NOMO-1 (cell line): ENCODE results near the gene RAP2A.

Experiments
- DNase-seq, 2 experiments: peaks; one replicate each; lab custom pipeline; 2025; ENCODE audit not compliant: unreplicated experiment in 2 of 2; lab: John Stamatoyannopoulos, UW

Gene RAP2A

GRCh38 chr13:97433727-97434396, at the start of gene RAP2A:
RAP2A (plus strand) TSS chr13:97434169; CDS start chr13:97434471, 302 bp downstream.
- peak; percentile 68 to 84 for DNase-seq

DNA sequence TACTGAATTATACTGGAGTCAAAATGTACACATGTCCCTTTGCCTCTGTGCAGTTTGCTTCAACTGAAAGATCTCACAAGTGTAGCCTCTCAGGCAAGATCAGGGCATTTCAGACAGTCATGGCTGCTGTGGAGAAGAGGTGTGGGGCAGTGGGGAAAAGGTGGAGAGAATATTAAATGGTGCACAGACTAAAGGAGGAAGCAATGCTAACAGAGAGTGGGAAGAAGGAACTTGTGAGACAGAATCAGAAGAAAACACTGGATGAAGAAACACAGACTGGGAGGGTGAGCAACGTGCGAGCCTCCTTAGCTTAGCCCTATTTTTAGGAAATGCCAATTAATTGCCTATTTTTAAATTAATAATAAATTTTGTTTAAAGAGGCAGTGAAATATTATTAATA, 49.6 kb upstream of the RAP2A start:
- DNase-seq, result peak in 1 of 2 experiments; percentile 47

DNA sequence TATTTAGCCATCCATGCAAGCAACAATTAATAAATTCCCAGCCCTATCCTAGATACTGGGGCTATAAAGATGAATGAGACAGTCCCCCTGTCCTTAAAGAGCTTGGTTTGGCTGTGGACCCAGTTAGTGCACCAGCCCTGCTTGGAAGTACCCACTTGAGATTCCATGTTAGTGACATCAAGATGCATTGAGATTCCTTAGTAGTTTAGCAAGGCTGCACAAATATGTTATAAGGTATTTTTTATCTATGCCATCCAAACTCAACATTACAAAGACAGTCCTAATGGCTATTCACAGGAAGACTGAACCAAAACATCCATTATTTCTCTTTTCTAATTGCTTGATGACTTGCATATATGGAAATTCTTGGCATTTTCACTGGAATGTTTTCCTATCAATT, 48.8 kb upstream of the RAP2A start:
- no peak for DNase-seq

DNA sequence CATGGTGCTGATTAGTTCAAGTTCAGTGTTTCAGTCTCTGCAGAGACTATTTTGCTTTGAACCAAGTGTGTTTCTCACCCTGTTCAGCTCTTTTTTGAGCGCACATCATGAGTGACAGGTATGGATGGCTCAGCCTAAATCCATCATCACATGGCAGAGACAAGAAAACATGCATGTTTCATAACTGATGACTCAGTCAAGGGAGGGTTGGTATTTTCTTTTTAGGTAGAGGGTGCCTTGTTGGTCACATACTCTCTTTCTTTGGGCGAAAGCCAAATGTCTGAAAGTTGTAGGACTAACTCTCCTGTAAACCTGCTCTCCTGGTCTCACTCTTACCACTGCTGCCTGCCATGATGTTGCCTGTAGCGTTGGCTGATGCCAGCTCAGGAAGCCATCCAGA, 48.1 kb upstream of the RAP2A start:
- no peak for DNase-seq

DNA sequence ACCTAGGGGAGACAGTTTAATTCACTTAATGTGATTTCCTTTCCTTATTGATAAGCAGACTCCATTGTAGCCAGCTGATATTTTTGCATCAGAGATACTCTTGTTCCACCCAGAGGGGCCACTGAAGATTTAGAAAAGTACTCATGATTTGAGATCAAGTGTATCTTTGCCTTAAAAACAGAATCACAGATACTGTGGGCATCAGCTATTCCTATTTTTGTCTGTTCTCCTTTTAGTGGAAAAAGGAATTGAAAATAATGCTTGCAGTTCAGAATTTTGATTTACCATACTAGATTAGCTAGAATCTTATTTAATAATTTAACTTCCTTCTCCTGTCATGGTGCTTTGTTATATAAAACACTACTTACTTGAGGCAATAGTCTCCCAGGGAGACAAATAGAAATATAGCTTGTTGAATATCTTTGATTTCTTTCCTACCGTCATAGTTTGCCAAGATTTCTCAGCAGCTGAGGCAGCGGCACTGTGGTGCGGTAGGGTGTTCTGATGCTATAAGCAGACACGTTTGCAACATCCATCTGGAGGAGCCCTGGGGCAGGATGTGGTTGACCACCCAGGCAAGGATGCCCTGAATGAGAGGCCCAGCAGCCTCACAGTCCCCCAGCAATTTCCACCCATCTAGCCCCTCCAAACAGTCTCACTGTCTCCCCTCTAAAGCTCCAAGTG, 47.0 kb upstream of the RAP2A start:
- DNase-seq, result peak; percentile 53 to 80

DNA sequence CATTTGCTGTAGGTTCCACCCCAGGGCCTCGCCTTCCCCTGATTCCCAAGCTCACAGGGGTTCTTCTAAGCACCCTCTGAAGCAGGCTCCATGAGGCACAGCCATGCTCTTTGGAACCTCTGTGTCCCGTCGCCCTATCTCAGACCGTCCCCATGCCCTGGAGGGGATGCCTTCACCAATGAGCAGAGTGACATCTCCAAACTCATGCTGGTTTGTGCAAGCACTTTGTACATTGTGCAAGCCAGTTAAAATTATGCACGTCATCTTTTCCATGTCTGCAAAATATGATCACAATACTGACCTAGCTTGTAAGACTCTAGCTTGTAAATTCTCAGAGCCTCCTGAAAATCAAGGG, 46.5 kb upstream of the RAP2A start:
- peak; percentile 46 to 64 for DNase-seq

DNA sequence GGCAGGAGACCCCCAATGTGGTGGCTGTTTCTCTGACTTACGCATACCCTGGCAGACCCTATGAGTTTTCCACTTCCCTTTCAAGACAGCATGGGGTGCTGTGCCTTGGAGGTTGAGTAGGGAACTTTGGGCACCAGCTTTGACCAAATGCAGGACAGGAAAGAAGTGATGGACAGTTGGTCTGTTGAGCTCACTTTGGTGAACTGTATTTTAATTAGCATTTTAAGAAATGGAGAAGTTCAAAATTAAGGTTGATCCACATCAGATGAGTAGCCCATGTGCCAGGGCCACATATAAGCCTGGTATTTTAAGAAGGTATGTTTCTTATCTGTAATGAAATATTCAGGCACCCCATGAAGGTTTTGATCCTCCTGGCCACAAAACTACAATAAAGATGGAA, 46.1 kb upstream of the RAP2A start:
- DNase-seq, result no peak

GRCh38 chr13:97388373-97388772, 45.6 kb upstream of the RAP2A start:
- DNase-seq, result peak in 1 of 2 experiments; percentile 50

GRCh38 chr13:97390941-97391600, 42.9 kb upstream of the RAP2A start:
- no peak for DNase-seq

DNA sequence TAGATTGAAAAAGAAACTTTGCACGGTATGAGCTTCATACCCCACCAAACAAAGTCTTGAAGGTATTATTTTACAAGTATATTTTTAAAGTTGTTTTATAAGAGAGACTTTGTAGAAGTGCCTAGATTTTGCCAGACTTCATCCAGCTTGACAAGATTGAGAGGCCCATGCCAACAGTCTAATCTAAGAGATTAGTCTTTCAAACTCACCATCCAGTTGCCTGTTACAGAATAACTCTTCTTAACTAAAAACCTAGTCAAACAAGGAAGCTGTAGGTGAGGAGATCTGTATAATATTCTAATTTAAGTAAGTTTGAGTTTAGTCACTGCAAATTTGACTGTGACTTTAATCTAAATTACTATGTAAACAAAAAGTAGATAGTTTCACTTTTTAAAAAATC, 41.9 kb upstream of the RAP2A start:
- no peak for DNase-seq

GRCh38 chr13:97394542-97394941, 39.4 kb upstream of the RAP2A start:
- DNase-seq, result no peak

DNA sequence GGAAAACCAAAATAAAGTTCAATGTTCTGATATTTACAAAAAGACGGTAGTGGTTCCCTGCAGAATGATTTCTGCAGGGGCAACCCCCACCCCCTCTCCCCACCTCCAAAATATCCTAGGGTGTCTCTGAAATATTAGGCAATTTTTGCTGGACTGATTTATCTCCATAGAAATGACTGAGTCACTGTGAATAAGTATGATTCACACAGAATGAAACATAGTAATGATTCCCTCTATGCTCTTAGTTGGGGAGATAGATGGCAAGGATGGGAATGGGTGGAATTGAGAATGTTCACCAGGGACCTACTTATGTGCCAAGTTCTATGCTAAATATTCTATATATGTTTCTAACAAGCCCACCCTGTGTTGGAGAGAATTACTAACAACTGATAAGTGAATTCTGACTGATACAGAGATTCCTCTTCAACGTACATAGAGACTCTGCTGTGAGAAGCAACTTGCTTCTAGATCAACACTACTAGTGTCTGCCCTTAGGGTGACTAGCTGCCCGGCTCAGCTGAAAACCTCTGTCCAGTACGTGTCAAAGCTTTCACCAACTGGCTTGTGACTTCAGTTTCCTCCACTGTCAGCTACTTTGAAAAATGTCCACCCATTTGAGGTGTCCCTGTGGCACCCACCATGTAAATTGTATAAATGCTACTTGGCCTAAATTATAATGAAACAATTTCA, 38.4 kb upstream of the RAP2A start:
- no peak for DNase-seq

DNA sequence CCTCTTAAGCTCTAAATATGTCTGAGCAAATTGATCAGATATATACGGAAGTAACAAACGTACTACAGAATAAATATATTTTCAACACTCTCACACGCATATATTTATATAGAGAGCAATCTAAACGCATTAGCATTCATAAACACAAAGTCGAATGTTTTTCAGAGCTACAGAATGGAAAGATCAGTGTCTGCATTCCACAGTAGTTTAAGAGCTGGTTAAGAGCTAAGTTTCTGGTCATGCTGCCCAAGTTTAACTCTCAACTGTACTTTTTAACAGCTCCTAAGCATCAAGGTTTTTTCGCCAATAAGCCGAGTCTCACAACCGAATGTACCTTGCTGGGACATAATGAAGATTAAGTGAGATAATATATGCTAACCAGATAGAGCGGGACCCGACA, 36.7 kb upstream of the RAP2A start:
- no peak for DNase-seq

DNA sequence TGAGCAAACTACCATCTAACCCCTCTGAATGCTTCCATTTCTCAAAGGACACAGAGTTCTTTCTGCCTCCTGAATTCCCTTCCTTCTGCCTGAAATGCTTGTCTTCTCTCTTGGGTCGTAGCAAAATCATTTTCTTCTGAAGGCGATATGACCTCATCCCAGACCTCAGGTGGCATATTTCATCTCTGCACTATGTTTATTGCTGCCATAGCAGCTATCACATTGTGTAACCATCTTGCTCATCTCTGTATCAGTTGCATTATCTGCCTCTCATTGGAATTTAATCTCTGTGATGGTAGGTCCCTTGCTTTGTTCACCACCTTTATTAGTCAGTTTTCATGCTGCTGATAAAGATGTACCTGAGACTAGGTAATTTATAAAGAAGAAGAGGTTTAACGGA, 32.5 kb upstream of the RAP2A start:
- DNase-seq, result no peak

- DNase-seq, result no peak
Observed at GRCh38 chr13:97403893-97404750, 29.8 kb upstream of the RAP2A start.

- no peak for DNase-seq
Observed at GRCh38 chr13:97407540-97407939, 26.4 kb upstream of the RAP2A start.

- no peak for DNase-seq
Observed at GRCh38 chr13:97408938-97409337, 25.0 kb upstream of the RAP2A start.

DNA sequence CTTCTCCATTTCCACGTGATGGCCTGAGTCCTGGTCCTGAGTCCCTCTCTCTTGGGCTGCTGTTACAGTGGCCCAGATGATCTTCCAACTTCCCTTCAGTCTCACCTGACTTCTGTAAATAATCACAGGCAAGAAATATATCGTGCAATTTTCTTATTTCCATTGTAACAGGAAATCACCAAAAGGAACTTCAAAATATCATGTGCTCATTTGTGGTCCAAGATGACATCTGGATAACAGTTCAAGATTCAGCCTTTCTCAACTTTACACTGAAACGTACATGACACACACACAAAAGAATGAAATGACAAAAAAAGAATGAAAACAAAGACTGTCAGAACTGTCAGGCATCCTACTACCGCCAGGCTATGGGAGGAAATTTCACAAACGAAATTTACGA, 22.0 kb upstream of the RAP2A start:
- DNase-seq, result no peak

- DNase-seq, result no peak
Observed at GRCh38 chr13:97413694-97414093, 20.3 kb upstream of the RAP2A start.

- no peak for DNase-seq
Observed at GRCh38 chr13:97414392-97414791, 19.6 kb upstream of the RAP2A start.

GRCh38 chr13:97417698-97418097, 16.3 kb upstream of the RAP2A start:
- no peak for DNase-seq
